GM12865 (cell line): ENCODE data around the gene CD79A.

Source experiments
- DNase-seq: peaks from one replicate; pipeline ENCODE4 v3.0.0; 2010; ENCODE audit warnings: low read depth
- H3K4me3 ChIP-seq: 2 replicates; pipeline ENCODE4 v1.5.1; 2011; ENCODE audit warnings: mild to moderate bottlenecking, low read depth, low read length, control low read depth
- CTCF ChIP-seq: IDR thresholded peaks from 2 replicates; pipeline ENCODE4 v1.5.1; 2011; ENCODE audit warnings: low read length, control low read depth, low read depth, inconsistent platforms; ENCODE audit not compliant: insufficient read depth; ENCODE audit errors: missing control alignments

CD79A gene

GRCh38 chr19:41897820-41898219 lies 20.7 kb downstream of the CD79A start:
- H3K4me3 ChIP-seq: no peak overlapping the region
- DNase-seq: no peak
- no peak for TF ChIP-seq CTCF

GRCh38 chr19:41898235-41898634 lies 21.2 kb downstream of the CD79A start:
- TF ChIP-seq CTCF: no peak
- no peak overlapping the region for H3K4me3 ChIP-seq
- DNase-seq: no peak

GRCh38 chr19:41901707-41902360 lies 24.8 kb downstream of the CD79A start:
- H3K4me3 ChIP-seq: no peak overlapping the region
- no peak for TF ChIP-seq CTCF
- DNase-seq: no peak

GRCh38 chr19:41902594-41902993 lies 25.5 kb downstream of the CD79A start:
- DNase-seq: no peak
- H3K4me3 ChIP-seq: no peak overlapping the region
- TF ChIP-seq CTCF: no peak

GRCh38 chr19:41903193-41903953 lies 26.3 kb downstream of the CD79A start:
- no peak for DNase-seq
- H3K4me3 ChIP-seq: no peak overlapping the region
- TF ChIP-seq CTCF: no peak

- TF ChIP-seq CTCF: no peak
- DNase-seq: no peak
- no peak overlapping the region for H3K4me3 ChIP-seq
Observed at GRCh38 chr19:41904118-41904870, 27.2 kb downstream of the CD79A start.
